Endothelial cell of umbilical vein (primary cell): ENCODE data around the gene PNPO. TPM values are rescaled to one million over a fixed set of nuclear protein-coding genes. Genes with fewer than 3 reads are reported as not detected.

Experiments
- BruUV-seq: library from RNA; stranded (reverse); fragments of 400-500 nt; replicated peaks from 2 replicates; lab custom pipeline; 2021; lab: Mats Ljungman, UMichigan
- CTCF ChIA-PET: fragments of 300-600, 350-600 bp; sonication (Branson Sonifier 250); formaldehyde crosslinking; loops from one replicate; lab custom pipeline; 2021; ENCODE audit warnings: antibody characterized with exemption, inconsistent platforms; lab: Charles Lee
- POLR2A ChIA-PET: fragments of 300-600, 350-600 bp; sonication (Branson Sonifier 250); formaldehyde crosslinking; loops from one replicate; lab custom pipeline; 2021; ENCODE audit warnings: antibody characterized with exemption, inconsistent platforms; lab: Charles Lee
- DNase-seq: peaks from one replicate; pipeline ENCODE4 v3.0.0-alpha.2; 2011; ENCODE audit warnings: low read depth, low spot score
- FAIRE-seq: peaks from 2 replicates; lab custom pipeline; 2011; peaks lifted over from hg19 to GRCh38; lab: Jason Lieb, UNC
- H2AFZ ChIP-seq: 2 replicates; pipeline ENCODE4 v1.6.0; 2012; ENCODE audit warnings: low read depth, low read length, control low read depth, inconsistent platforms
- H3K27ac ChIP-seq: 2 replicates; pipeline ENCODE4 v1.5.1; 2011; ENCODE audit warnings: low read depth, mild to moderate bottlenecking, control low read depth, low read length, moderate library complexity; ENCODE audit not compliant: insufficient read depth
- H3K27me3 ChIP-seq, 2 experiments: 2 replicates each; pipeline versions ENCODE4 v1.6.0 to v1.6.1; 2011; ENCODE audit warnings: low read length in 2 of 2, mixed read lengths in 1 of 2; ENCODE audit not compliant: control insufficient read depth in 2 of 2, insufficient read depth in 2 of 2
- H3K36me3 ChIP-seq, 2 experiments: 2 replicates in 1 of 2; 3 replicates in 1 of 2; pipeline ENCODE4 v1.5.1; 2011; ENCODE audit warnings: low read length in 2 of 2, mild to moderate bottlenecking in 1 of 2, moderate library complexity in 1 of 2; ENCODE audit not compliant: control insufficient read depth in 2 of 2, insufficient read depth in 2 of 2; ENCODE audit errors: extremely low read depth in 1 of 2
- H3K4me1 ChIP-seq: 3 replicates; pipeline ENCODE4 v1.5.1; 2011; ENCODE audit warnings: mild to moderate bottlenecking, low read length; ENCODE audit not compliant: control insufficient read depth, insufficient read depth; ENCODE audit errors: extremely low read depth
- H3K4me2 ChIP-seq: 2 replicates; pipeline ENCODE4 v1.6.1; 2011; ENCODE audit warnings: low read length, control low read depth, mixed read lengths; ENCODE audit not compliant: insufficient read depth
- H3K4me3 ChIP-seq, 3 experiments: fragments of 200-600 bp in 1 of 3; sonication (generic), shearing (Covaris generic) in 1 of 3; replicated peaks in 1 of 3; 2 replicates each; pipeline ENCODE4 v1.5.1; 2011 to 2016; ENCODE audit warnings: control low read depth in 3 of 3, low read length in 3 of 3, mild to moderate bottlenecking in 2 of 3, inconsistent platforms in 1 of 3, low read depth in 1 of 3, moderate library complexity in 1 of 3; ENCODE audit not compliant: insufficient read depth in 1 of 3
- H3K79me2 ChIP-seq: 2 replicates; pipeline ENCODE4 v1.6.0; 2012; ENCODE audit warnings: low read length, inconsistent platforms; ENCODE audit not compliant: control insufficient read depth, insufficient read depth
- H3K9ac ChIP-seq: replicated peaks from 2 replicates; pipeline ENCODE3; 2011; ENCODE audit warnings: low read length, control low read depth; ENCODE audit not compliant: insufficient read depth; ENCODE audit errors: extremely low read depth
- H3K9me1 ChIP-seq: replicated peaks from 3 replicates; pipeline ENCODE4 v1.6.0; 2011; ENCODE audit warnings: mild to moderate bottlenecking, low read length; ENCODE audit not compliant: control insufficient read depth, insufficient read depth; ENCODE audit errors: extremely low read depth
- H3K9me3 ChIP-seq: replicated peaks from 2 replicates; pipeline ENCODE4 v1.5.1; 2012; ENCODE audit warnings: low read length, inconsistent platforms; ENCODE audit not compliant: control insufficient read depth, insufficient read depth
- H4K20me1 ChIP-seq: replicated peaks from 2 replicates; pipeline ENCODE3; 2011; ENCODE audit warnings: mild to moderate bottlenecking, low read length; ENCODE audit not compliant: control insufficient read depth, insufficient read depth; ENCODE audit errors: extremely low read depth
- CTCF ChIP-seq, 2 donors: IDR thresholded peaks; 1 replicate in 1 of 2; 2 replicates in 1 of 2; pipeline ENCODE4 v1.5.1; 2011; ENCODE audit warnings: low read length in 2 of 2, mild to moderate bottlenecking in 2 of 2, moderate library complexity in 2 of 2, control low read depth in 1 of 2, inconsistent platforms in 1 of 2, low read depth in 1 of 2; ENCODE audit not compliant: insufficient read depth in 1 of 2; ENCODE audit errors: extremely low read depth in 1 of 2
- EZH2 ChIP-seq: IDR thresholded peaks from 2 replicates; pipeline ENCODE4 v1.6.1; 2012; ENCODE audit warnings: borderline replicate concordance, low read depth, mild to moderate bottlenecking, moderate library complexity, low read length, inconsistent platforms; ENCODE audit not compliant: severe bottlenecking
- FOS ChIP-seq: IDR thresholded peaks from 2 replicates; pipeline ENCODE4 v1.6.1; 2011; ENCODE audit warnings: mild to moderate bottlenecking, low read length, moderate library complexity, borderline replicate concordance; ENCODE audit not compliant: insufficient read depth
- GATA2 ChIP-seq: IDR thresholded peaks from 2 replicates; pipeline ENCODE4 v1.7.0; 2011; ENCODE audit warnings: low read depth, mild to moderate bottlenecking, moderate library complexity, mixed read lengths, low read length; ENCODE audit not compliant: insufficient read length, insufficient read depth
- JUN ChIP-seq: IDR thresholded peaks from 2 replicates; pipeline ENCODE4 v1.6.1; 2011; ENCODE audit warnings: borderline replicate concordance, low read depth; ENCODE audit not compliant: insufficient read length, insufficient read depth
- MYC ChIP-seq: IDR thresholded peaks from one replicate; pipeline ENCODE4 v1.6.1; 2011; ENCODE audit warnings: mild to moderate bottlenecking, low read depth, low read length
- POLR2A ChIP-seq: IDR thresholded peaks from 2 replicates; pipeline ENCODE4 v1.6.1; 2012; ENCODE audit warnings: low read depth, mild to moderate bottlenecking, control low read depth, low read length
- POLR2AphosphoS5 ChIP-seq: IDR thresholded peaks from 2 replicates; pipeline ENCODE4 v1.6.1; 2012; ENCODE audit warnings: low read depth, mild to moderate bottlenecking, control low read depth, low read length, moderate library complexity; ENCODE audit not compliant: insufficient read depth
- dilution Hi-C: fragments of 300-500 bp; cut with MboI; formaldehyde crosslinking; loops from one replicate; pipeline ENCODE4 v1.15.0; 2019; ENCODE audit warnings: low sequenced_read_pairs; ENCODE audit not compliant: extremely low pct_ligation_motif_present
- intact Hi-C: fragments of 100-400 bp; cut with micrococcal nuclease; formaldehyde crosslinking; loops from one replicate; pipeline ENCODE4 v1.10.0; 2022
- polyA plus RNA-seq, 4 experiments: library from polyadenylated mRNA; depleted of rRNA in 3 of 4; stranded (reverse) in 3 of 4; unstranded in 1 of 4; fragments of >200 nt; gene quantifications; 2 replicates each; pipeline versions ENCODE4 v1.2.1 to v1.2.3, GENCODE V29; 2011 to 2012; ENCODE audit warnings: missing spikeins in 1 of 4
- total RNA-seq: library from RNA; stranded (reverse); gene quantifications from 2 replicates; pipeline ENCODE4 v1.2.3, GENCODE V29; 2021
- TF ChIP-seq, protein P1 (sequence below): IDR thresholded peaks from 2 replicates; pipeline ENCODE4 v1.6.1; 2011; ENCODE audit not compliant: insufficient read depth, insufficient read length

The PNPO gene
- total and polyA plus RNA-seq, 2 donors (not counting 3 experiments of a cell fraction or from before 2014, with no cell fraction given) = 19.7 to 22.0 TPM

DNA sequence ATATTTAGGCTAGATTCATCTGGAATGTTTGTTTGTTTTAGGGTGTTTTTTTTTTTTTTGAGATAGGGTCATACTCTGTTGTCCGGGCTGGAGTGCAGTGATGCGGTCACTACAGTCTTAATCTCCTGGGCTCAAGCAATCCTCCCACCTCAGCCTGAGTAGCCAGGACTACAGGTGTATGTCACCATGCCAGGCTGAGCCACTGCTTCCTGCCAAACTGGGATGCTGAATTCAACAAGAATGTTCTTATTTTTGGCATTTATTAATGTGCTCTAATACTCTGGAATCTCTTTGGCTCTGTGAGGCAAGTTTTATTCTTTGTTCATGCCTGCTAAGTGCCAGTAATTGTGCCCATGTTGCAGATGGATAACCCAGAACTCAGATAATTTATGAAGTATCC lies 23.8 kb upstream of the PNPO start:
- CTCF ChIA-PET = interaction anchor here (1.5 kb wide), 1 partner anchor 29 kb away, joined by 3 read pairs; no protein-coding TSS in a partner anchor
- TF ChIP-seq POLR2A (no peak), CTCF (IDR thresholded peaks at IDR 0.05; ENCODE audit: extremely low read depth in 1 of 2, insufficient read depth in 1 of 2, low read depth in 1 of 2, low read length in 2 of 2) (no peak), FOS (no peak), EZH2 (no peak), GATA2 (no peak), JUN (no peak), POLR2AphosphoS5 (no peak), MYC (no peak)
- TF ChIP-seq, protein P1, sequence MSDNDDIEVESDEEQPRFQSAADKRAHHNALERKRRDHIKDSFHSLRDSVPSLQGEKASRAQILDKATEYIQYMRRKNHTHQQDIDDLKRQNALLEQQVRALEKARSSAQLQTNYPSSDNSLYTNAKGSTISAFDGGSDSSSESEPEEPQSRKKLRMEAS = no peak
- H3K9me3 ChIP-seq = no peaks in the 10 kb centered on the region
- H3K36me3 ChIP-seq = no peaks in the 10 kb centered on the region
- H3K27me3 ChIP-seq = no peaks in the 10 kb centered on the region
- intact Hi-C loops = no loop called here
- H3K27ac ChIP-seq = no peak overlapping the region
- FAIRE-seq (peak; percentile 68), DNase-seq (no peak)
- POLR2A ChIA-PET = no interaction called here
- no peaks in the 10 kb centered on the region for H3K9me1 ChIP-seq
- no peak overlapping the region for H3K4me2 ChIP-seq
- dilution Hi-C loops = no loop called here
- BruUV-seq = no TSS peak
- no peak overlapping the region for H2AFZ ChIP-seq
- no peak overlapping the region for H3K4me3 ChIP-seq
- no peak overlapping the region for H3K9ac ChIP-seq
- no peaks in the 10 kb centered on the region for H3K79me2 ChIP-seq
- no peaks in the 10 kb centered on the region for H4K20me1 ChIP-seq
- peaks cover 4% of the 10 kb centered on the region for H3K4me1 ChIP-seq
